HL-60/S4 treated with retinoic acid at 250 ng/mL for 4 days and 3 days (cell line): ENCODE data around the gene MRPL40.

Experiments
- in situ Hi-C: fragments of 300-500 bp; cut with MboI; formaldehyde crosslinking; loops from 2 replicates; pipeline ENCODE4 v1.7.0; 2022; ENCODE audit warnings: low sequenced_read_pairs

The MRPL40 gene

GRCh38 chr22:19456541-19456940, 24.2 kb downstream of the MRPL40 start:
- in situ Hi-C loops = no loop called here

- in situ Hi-C loops = no loop called here
Measured at GRCh38 chr22:19457828-19458428, 25.6 kb downstream of the MRPL40 start.

GRCh38 chr22:19460036-19460435, 27.7 kb downstream of the MRPL40 start:
- in situ Hi-C loops = no loop called here

GRCh38 chr22:19461506-19461905, 29.2 kb downstream of the MRPL40 start:
- in situ Hi-C loops = no loop called here

GRCh38 chr22:19463008-19463407, 30.7 kb downstream of the MRPL40 start:
- in situ Hi-C loops = no loop called here

- in situ Hi-C loops = no loop called here
Measured at GRCh38 chr22:19463491-19464469, 31.4 kb downstream of the MRPL40 start.

- in situ Hi-C loops = no loop called here
Measured at GRCh38 chr22:19464546-19464945, 32.2 kb downstream of the MRPL40 start.

- in situ Hi-C loops = no loop called here
Measured at GRCh38 chr22:19464975-19465374, 32.6 kb downstream of the MRPL40 start.

- in situ Hi-C loops = no loop called here
Measured at GRCh38 chr22:19466126-19466716, 33.9 kb downstream of the MRPL40 start.

- in situ Hi-C loops = no loop called here
Measured at GRCh38 chr22:19466848-19467752, 34.8 kb downstream of the MRPL40 start.

GRCh38 chr22:19467912-19468311, 35.6 kb downstream of the MRPL40 start:
- in situ Hi-C loops = no loop called here

- in situ Hi-C loops = no loop called here
Measured at GRCh38 chr22:19469421-19469820, 37.1 kb downstream of the MRPL40 start.

- in situ Hi-C loops = no loop called here
Measured at GRCh38 chr22:19470010-19470409, 37.7 kb downstream of the MRPL40 start.

- in situ Hi-C loops = no loop called here
Measured at GRCh38 chr22:19471572-19471971, 39.2 kb downstream of the MRPL40 start.

GRCh38 chr22:19472233-19472632, 39.9 kb downstream of the MRPL40 start:
- in situ Hi-C loops = no loop called here

GRCh38 chr22:19473578-19473977, 41.2 kb downstream of the MRPL40 start:
- in situ Hi-C loops = no loop called here

GRCh38 chr22:19476023-19476422, 43.7 kb downstream of the MRPL40 start:
- in situ Hi-C loops = no loop called here

- in situ Hi-C loops = no loop called here
Measured at GRCh38 chr22:19477321-19478044, 45.1 kb downstream of the MRPL40 start.

GRCh38 chr22:19478045-19478900, 45.9 kb downstream of the MRPL40 start:
- in situ Hi-C loops = no loop called here
